Fibroblast of lung (primary cell): Measurements from ENCODE around the gene TCF20.

Experiments
- CTCF ChIP-seq, 2 donors: IDR thresholded peaks in 1 of 2; conservative IDR thresholded peaks in 1 of 2; 1 replicate in 1 of 2; 2 replicates in 1 of 2; pipeline ENCODE4 v1.5.1; 2011 to 2012; ENCODE audit warnings: low read length in 2 of 2, control low read depth in 1 of 2, inconsistent platforms in 1 of 2, low read depth in 1 of 2, mild to moderate bottlenecking in 1 of 2
- EZH2 ChIP-seq: IDR thresholded peaks from 2 replicates; pipeline ENCODE4 v1.5.1; 2012; ENCODE audit warnings: low read length, control low read depth, mild to moderate bottlenecking; ENCODE audit errors: missing control alignments

- no peak for TF ChIP-seq CTCF (conservative IDR thresholded peaks at IDR 0.05 in 1 of 2, IDR thresholded peaks at IDR 0.05 in 1 of 2; ENCODE audit: low read depth in 1 of 2, low read length in 2 of 2)
- TF ChIP-seq EZH2 = no peak
These were observed 4.7 kb upstream of the TCF20 start for GRCh38 chr22:42275176-42275575.
